K562 (cell line): ENCODE results near the gene ENTREP3. TPM values are rescaled to one million over a fixed set of nuclear protein-coding genes. Genes with fewer than 3 reads are reported as not detected.

ENCODE experiments used
- CTBP1 ChIP-seq: fragments of 450-650 bp; IDR thresholded peaks from 2 replicates; pipeline ENCODE4 v1.6.1; 2016; ENCODE audit warnings: borderline replicate concordance
- ELF1 ChIP-seq: fragments of 200-800 bp; sonication (Bioruptor generic); IDR thresholded peaks from 2 replicates; pipeline ENCODE4 v1.6.1; 2016; ENCODE audit warnings: missing genetic modification characterization, missing compliant biosample characterization
- GATAD2B ChIP-seq: fragments of 450-650 bp; IDR thresholded peaks from 2 replicates; pipeline ENCODE4 v1.6.1; 2017; ENCODE audit warnings: mild to moderate bottlenecking, borderline replicate concordance
- KAT7 ChIP-seq: sonication (generic); formaldehyde crosslinking; IDR thresholded peaks from 2 replicates; pipeline ENCODE4 v1.8.0; 2022; ENCODE audit warnings: missing genetic modification reagents, mild to moderate bottlenecking, borderline replicate concordance
- KDM4B ChIP-seq, 2 experiments: fragments of 450-650 bp in 1 of 2; sonication (generic) in 1 of 2; IDR thresholded peaks; 2 replicates each; pipeline ENCODE4 v1.6.1; 2016 to 2017; ENCODE audit warnings: borderline replicate concordance in 2 of 2, antibody characterized with exemption in 1 of 2, low read depth in 1 of 2, mild to moderate bottlenecking in 1 of 2
- RBM15 ChIP-seq: fragments of 200-400 bp; formaldehyde crosslinking; IDR thresholded peaks from 2 replicates; pipeline ENCODE4 v1.6.1; 2018; ENCODE audit warnings: mild to moderate bottlenecking, low read length, moderate library complexity; ENCODE audit not compliant: insufficient read depth
- RBM25 ChIP-seq: fragments of 200-400 bp; formaldehyde crosslinking; IDR thresholded peaks from 2 replicates; pipeline ENCODE4 v1.6.1; 2018; ENCODE audit warnings: low read length, low read depth, moderate library complexity; ENCODE audit not compliant: severe bottlenecking
- SMC3 ChIP-seq: conservative IDR thresholded peaks from 2 replicates; pipeline ENCODE4 v1.6.1; 2011; ENCODE audit warnings: low read depth, low read length, improper control_type of control experiment; ENCODE audit not compliant: insufficient read depth
- TBL1XR1 ChIP-seq, 2 experiments: IDR thresholded peaks; 2 replicates each; pipeline ENCODE4 v1.6.1; 2012; ENCODE audit warnings: improper control_type of control experiment in 2 of 2, low read length in 2 of 2, mild to moderate bottlenecking in 1 of 2
- ZNF583 ChIP-seq: fragments of 250-450 bp; sonication (Bioruptor Pico); IDR thresholded peaks from 2 replicates; pipeline ENCODE4 v1.4.0; 2020
- ZNF584 ChIP-seq: fragments of 200-800 bp; sonication (Bioruptor generic); IDR thresholded peaks from 2 replicates; pipeline ENCODE4 v1.6.1; 2016; ENCODE audit warnings: low read depth, mild to moderate bottlenecking, missing genetic modification characterization, missing compliant biosample characterization
- polyA plus RNA-seq, 8 experiments: library from polyadenylated mRNA; depleted of rRNA in 4 of 8; stranded (reverse) in 5 of 8; unstranded in 3 of 8; fragments of >200 nt; fragmentation: Nextera tagmentation in 2 of 8; fragmentation: Illumina TruSeq in 1 of 8; extraction: Ambion mirVana in 2 of 8; extraction: Trizol in 1 of 8; gene quantifications; 2 replicates each; pipeline versions ENCODE4 v1.2.1 to v1.2.3, GENCODE V29; 2011 to 2014; ENCODE audit warnings: inconsistent platforms in 1 of 8, missing spikeins in 1 of 8
- total RNA-seq, 7 experiments: library from RNA; depleted of rRNA in 6 of 7; stranded (reverse); fragments of >200 nt in 6 of 7; fragmentation: Illumina TruSeq in 2 of 7; extraction: Trizol in 2 of 7; gene quantifications; 2 replicates each; pipeline versions ENCODE4 v1.2.1 to v1.2.3, GENCODE V29; 2011 to 2021; ENCODE audit warnings: low replicate concordance in 1 of 7
- TF ChIP-seq, protein P1 (sequence below): sonication (generic); formaldehyde crosslinking; IDR thresholded peaks from 2 replicates; pipeline ENCODE4 v1.8.1; 2023; ENCODE audit warnings: mild to moderate bottlenecking, missing genetic modification reagents
- TF ChIP-seq, protein P2 (sequence below), 2 experiments: fragments of 450-650 bp in 1 of 2; sonication (generic) in 1 of 2; formaldehyde crosslinking in 1 of 2; IDR thresholded peaks in 1 of 2; conservative IDR thresholded peaks in 1 of 2; 2 replicates each; pipeline versions ENCODE4 v1.6.1 to v1.8.1; 2016 to 2023; ENCODE audit warnings: mild to moderate bottlenecking in 2 of 2, moderate library complexity in 2 of 2, inconsistent platforms in 1 of 2, missing genetic modification reagents in 1 of 2

The ENTREP3 gene
- total and polyA plus RNA-seq, 9 of the 15 experiments (the other 6 are each of a cell fraction or from before 2014, with no cell fraction given), result 1.9 to 41.8 (median 5.9) TPM

DNA sequence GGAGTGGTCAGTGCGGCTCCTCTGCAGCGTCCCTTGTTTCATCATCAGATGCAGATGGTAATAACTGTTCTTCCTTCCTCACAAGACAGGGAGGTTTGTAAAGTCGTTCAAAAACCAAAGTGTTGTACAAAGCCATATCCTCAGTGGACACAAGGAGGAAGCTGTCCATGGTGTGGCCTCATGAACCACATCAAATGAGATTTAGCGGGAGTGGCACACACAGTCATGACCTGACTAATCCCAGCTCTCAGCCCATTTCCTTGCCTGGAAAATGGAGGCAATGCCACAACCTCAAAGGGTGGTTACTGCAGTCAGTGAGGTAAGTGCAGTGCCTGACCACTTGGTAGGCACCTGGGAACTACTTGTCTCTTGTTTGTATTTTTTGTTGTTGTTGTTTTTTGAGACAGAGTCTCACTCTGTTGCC lies 13.4 kb downstream of the ENTREP3 start (continued):
- TF ChIP-seq, protein P1, sequence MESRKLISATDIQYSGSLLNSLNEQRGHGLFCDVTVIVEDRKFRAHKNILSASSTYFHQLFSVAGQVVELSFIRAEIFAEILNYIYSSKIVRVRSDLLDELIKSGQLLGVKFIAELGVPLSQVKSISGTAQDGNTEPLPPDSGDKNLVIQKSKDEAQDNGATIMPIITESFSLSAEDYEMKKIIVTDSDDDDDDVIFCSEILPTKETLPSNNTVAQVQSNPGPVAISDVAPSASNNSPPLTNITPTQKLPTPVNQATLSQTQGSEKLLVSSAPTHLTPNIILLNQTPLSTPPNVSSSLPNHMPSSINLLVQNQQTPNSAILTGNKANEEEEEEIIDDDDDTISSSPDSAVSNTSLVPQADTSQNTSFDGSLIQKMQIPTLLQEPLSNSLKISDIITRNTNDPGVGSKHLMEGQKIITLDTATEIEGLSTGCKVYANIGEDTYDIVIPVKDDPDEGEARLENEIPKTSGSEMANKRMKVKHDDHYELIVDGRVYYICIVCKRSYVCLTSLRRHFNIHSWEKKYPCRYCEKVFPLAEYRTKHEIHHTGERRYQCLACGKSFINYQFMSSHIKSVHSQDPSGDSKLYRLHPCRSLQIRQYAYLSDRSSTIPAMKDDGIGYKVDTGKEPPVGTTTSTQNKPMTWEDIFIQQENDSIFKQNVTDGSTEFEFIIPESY (CRISPR knock-in tag), result peak; percentile 91
- TF ChIP-seq ZNF583 (CRISPR knock-in tag), result peak; percentile 18; the same call in 1 of the 2 replicates
- TF ChIP-seq ZNF584 (CRISPR knock-in tag), result no peak
- TF ChIP-seq RBM15, result no peak
- no peak for TF ChIP-seq TBL1XR1 (IDR thresholded peaks at IDR 0.05; ENCODE audit: low read length in 2 of 2)
- no peak for TF ChIP-seq GATAD2B
- TF ChIP-seq ELF1, result no peak
- TF ChIP-seq KAT7 (CRISPR knock-in tag), result no peak
- no peak for TF ChIP-seq SMC3
- peak; percentile 82 for TF ChIP-seq RBM25
- TF ChIP-seq CTBP1, result no peak
- no peak for TF ChIP-seq KDM4B (IDR thresholded peaks at IDR 0.05; ENCODE audit: borderline replicate concordance in 2 of 2, low read depth in 1 of 2)
- TF ChIP-seq, protein P2, sequence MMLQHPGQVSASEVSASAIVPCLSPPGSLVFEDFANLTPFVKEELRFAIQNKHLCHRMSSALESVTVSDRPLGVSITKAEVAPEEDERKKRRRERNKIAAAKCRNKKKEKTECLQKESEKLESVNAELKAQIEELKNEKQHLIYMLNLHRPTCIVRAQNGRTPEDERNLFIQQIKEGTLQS (IDR thresholded peaks at IDR 0.05), result peak; percentile 43; the same call in 1 of the 2 replicates
- TF ChIP-seq, protein P2 (CRISPR knock-in tag; conservative IDR thresholded peaks at IDR 0.05), result no peak
